H1 (cell line): ENCODE data around the gene SRSF2. TPM values are rescaled to one million over a fixed set of nuclear protein-coding genes. Genes with fewer than 3 reads are reported as not detected.

Experiments
- CTCF ChIP-seq, 3 experiments: IDR thresholded peaks; 1 replicate in 2 of 3; 2 replicates in 1 of 3; pipeline versions ENCODE4 v1.5.1 to v1.6.1; 2011; ENCODE audit warnings: low read length in 3 of 3, mild to moderate bottlenecking in 3 of 3, inconsistent platforms in 2 of 3, low read depth in 1 of 3, moderate library complexity in 1 of 3; ENCODE audit not compliant: insufficient read depth in 1 of 3; ENCODE audit errors: control extremely low read depth in 1 of 3
- NRF1 ChIP-seq: IDR thresholded peaks from 2 replicates; pipeline ENCODE4 v1.6.1; 2011; ENCODE audit warnings: mild to moderate bottlenecking, low read depth, low read length, improper control_type of control experiment
- polyA plus RNA-seq, 7 experiments: library from polyadenylated mRNA; depleted of rRNA in 3 of 7; stranded (reverse) in 5 of 7; unstranded in 2 of 7; fragments of >200 nt in 5 of 7; fragments of 200-250 nt in 2 of 7; gene quantifications; 1 replicate in 5 of 7; 2 replicates in 1 of 7; 4 replicates in 1 of 7; pipeline versions ENCODE4 v1.2.1 to v1.2.3, GENCODE V29; 2011 to 2013; ENCODE audit warnings: missing spikeins in 2 of 7, mixed read lengths in 2 of 7
- total RNA-seq: library from RNA; stranded (reverse); fragmentation: NEBNext Ultra II Directional; extraction: Animal tissue kit (Norgen Biotek cat#: 25700); gene quantifications from 2 replicates; pipeline ENCODE4 v1.2.1, GENCODE V29; 2021
- TF ChIP-seq, protein P1 (sequence below): fragments of 300-600 bp; sonication (generic); IDR thresholded peaks from 2 replicates; pipeline ENCODE4 v1.7.1; 2012; ENCODE audit warnings: low read length, moderate library complexity, mild to moderate bottlenecking, inconsistent platforms; ENCODE audit not compliant: insufficient replicate concordance

Gene SRSF2
- total and polyA plus RNA-seq, 2 of the 8 experiments (the other 6 are each of a cell fraction or from before 2014, with no cell fraction given): 397 to 401 TPM

GRCh38 chr17:76701471-76701967 is 35.6 kb downstream of the SRSF2 start (continued):
- TF ChIP-seq CTCF (IDR thresholded peaks at IDR 0.05; ENCODE audit: control extremely low read depth in 1 of 3, insufficient read depth in 1 of 3, low read depth in 1 of 3, low read length in 3 of 3): no peak
- TF ChIP-seq NRF1: no peak
- TF ChIP-seq, protein P1, sequence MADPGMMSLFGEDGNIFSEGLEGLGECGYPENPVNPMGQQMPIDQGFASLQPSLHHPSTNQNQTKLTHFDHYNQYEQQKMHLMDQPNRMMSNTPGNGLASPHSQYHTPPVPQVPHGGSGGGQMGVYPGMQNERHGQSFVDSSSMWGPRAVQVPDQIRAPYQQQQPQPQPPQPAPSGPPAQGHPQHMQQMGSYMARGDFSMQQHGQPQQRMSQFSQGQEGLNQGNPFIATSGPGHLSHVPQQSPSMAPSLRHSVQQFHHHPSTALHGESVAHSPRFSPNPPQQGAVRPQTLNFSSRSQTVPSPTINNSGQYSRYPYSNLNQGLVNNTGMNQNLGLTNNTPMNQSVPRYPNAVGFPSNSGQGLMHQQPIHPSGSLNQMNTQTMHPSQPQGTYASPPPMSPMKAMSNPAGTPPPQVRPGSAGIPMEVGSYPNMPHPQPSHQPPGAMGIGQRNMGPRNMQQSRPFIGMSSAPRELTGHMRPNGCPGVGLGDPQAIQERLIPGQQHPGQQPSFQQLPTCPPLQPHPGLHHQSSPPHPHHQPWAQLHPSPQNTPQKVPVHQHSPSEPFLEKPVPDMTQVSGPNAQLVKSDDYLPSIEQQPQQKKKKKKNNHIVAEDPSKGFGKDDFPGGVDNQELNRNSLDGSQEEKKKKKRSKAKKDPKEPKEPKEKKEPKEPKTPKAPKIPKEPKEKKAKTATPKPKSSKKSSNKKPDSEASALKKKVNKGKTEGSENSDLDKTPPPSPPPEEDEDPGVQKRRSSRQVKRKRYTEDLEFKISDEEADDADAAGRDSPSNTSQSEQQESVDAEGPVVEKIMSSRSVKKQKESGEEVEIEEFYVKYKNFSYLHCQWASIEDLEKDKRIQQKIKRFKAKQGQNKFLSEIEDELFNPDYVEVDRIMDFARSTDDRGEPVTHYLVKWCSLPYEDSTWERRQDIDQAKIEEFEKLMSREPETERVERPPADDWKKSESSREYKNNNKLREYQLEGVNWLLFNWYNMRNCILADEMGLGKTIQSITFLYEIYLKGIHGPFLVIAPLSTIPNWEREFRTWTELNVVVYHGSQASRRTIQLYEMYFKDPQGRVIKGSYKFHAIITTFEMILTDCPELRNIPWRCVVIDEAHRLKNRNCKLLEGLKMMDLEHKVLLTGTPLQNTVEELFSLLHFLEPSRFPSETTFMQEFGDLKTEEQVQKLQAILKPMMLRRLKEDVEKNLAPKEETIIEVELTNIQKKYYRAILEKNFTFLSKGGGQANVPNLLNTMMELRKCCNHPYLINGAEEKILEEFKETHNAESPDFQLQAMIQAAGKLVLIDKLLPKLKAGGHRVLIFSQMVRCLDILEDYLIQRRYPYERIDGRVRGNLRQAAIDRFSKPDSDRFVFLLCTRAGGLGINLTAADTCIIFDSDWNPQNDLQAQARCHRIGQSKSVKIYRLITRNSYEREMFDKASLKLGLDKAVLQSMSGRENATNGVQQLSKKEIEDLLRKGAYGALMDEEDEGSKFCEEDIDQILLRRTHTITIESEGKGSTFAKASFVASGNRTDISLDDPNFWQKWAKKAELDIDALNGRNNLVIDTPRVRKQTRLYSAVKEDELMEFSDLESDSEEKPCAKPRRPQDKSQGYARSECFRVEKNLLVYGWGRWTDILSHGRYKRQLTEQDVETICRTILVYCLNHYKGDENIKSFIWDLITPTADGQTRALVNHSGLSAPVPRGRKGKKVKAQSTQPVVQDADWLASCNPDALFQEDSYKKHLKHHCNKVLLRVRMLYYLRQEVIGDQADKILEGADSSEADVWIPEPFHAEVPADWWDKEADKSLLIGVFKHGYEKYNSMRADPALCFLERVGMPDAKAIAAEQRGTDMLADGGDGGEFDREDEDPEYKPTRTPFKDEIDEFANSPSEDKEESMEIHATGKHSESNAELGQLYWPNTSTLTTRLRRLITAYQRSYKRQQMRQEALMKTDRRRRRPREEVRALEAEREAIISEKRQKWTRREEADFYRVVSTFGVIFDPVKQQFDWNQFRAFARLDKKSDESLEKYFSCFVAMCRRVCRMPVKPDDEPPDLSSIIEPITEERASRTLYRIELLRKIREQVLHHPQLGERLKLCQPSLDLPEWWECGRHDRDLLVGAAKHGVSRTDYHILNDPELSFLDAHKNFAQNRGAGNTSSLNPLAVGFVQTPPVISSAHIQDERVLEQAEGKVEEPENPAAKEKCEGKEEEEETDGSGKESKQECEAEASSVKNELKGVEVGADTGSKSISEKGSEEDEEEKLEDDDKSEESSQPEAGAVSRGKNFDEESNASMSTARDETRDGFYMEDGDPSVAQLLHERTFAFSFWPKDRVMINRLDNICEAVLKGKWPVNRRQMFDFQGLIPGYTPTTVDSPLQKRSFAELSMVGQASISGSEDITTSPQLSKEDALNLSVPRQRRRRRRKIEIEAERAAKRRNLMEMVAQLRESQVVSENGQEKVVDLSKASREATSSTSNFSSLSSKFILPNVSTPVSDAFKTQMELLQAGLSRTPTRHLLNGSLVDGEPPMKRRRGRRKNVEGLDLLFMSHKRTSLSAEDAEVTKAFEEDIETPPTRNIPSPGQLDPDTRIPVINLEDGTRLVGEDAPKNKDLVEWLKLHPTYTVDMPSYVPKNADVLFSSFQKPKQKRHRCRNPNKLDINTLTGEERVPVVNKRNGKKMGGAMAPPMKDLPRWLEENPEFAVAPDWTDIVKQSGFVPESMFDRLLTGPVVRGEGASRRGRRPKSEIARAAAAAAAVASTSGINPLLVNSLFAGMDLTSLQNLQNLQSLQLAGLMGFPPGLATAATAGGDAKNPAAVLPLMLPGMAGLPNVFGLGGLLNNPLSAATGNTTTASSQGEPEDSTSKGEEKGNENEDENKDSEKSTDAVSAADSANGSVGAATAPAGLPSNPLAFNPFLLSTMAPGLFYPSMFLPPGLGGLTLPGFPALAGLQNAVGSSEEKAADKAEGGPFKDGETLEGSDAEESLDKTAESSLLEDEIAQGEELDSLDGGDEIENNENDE: no peak
